ENCODE results near the gene IL18BP. TPM values are rescaled to one million over a fixed set of nuclear protein-coding genes. Genes with fewer than 3 reads are reported as not detected.

Gene IL18BP
- total RNA-seq, 1 experiment from 2014 or later, result 18.2 TPM

- TF ChIP-seq, protein P1, sequence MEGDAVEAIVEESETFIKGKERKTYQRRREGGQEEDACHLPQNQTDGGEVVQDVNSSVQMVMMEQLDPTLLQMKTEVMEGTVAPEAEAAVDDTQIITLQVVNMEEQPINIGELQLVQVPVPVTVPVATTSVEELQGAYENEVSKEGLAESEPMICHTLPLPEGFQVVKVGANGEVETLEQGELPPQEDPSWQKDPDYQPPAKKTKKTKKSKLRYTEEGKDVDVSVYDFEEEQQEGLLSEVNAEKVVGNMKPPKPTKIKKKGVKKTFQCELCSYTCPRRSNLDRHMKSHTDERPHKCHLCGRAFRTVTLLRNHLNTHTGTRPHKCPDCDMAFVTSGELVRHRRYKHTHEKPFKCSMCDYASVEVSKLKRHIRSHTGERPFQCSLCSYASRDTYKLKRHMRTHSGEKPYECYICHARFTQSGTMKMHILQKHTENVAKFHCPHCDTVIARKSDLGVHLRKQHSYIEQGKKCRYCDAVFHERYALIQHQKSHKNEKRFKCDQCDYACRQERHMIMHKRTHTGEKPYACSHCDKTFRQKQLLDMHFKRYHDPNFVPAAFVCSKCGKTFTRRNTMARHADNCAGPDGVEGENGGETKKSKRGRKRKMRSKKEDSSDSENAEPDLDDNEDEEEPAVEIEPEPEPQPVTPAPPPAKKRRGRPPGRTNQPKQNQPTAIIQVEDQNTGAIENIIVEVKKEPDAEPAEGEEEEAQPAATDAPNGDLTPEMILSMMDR (IDR thresholded peaks at IDR 0.05), result no peak
- TF ChIP-seq REST (IDR thresholded peaks at IDR 0.05; ENCODE audit: insufficient read depth in 1 of 2, low read depth in 2 of 2, low read length in 1 of 2), result no peak
- TF ChIP-seq SIN3A (IDR thresholded peaks at IDR 0.05; ENCODE audit: borderline replicate concordance, insufficient read depth, low read depth, low read length), result no peak
- TF ChIP-seq POLR2AphosphoS5 (IDR thresholded peaks at IDR 0.05; ENCODE audit: low read depth, low read length), result no peak
- TF ChIP-seq TCF7L2 (IDR thresholded peaks at IDR 0.05; ENCODE audit: low read depth, low read length), result no peak
- intact Hi-C loops (cut with micrococcal nuclease; ENCODE audit: unreplicated experiment), result no loop called here
- no peak for ATAC-seq
- H3K9me3 ChIP-seq (ENCODE audit: control insufficient read depth, insufficient read depth, low read depth, low read length), result no peaks in the 10 kb centered on the region
- in situ Hi-C loops (cut with HindIII; ENCODE audit: low pct_unique_long_range_greater_than_20kb, low sequenced_read_pairs), result no loop called here
- DNase-seq (ENCODE audit: low read depth, low spot score), result no peak
- no peak overlapping the region for H3K4me3 ChIP-seq (ENCODE audit: low read depth in 2 of 2, low read length in 2 of 2)
- H3K36me3 ChIP-seq (ENCODE audit: control insufficient read depth, insufficient read depth, low read length), result peaks cover 20% of the 10 kb centered on the region
- no peaks in the 10 kb centered on the region for H3K27me3 ChIP-seq (ENCODE audit: control insufficient read depth, insufficient read depth, low read length)
- H3K4me1 ChIP-seq (ENCODE audit: control insufficient read depth, insufficient read depth, low read length), result no peaks in the 10 kb centered on the region
- POLR2A ChIA-PET, result no interaction called here
- no peak overlapping the region for H3K27ac ChIP-seq (ENCODE audit: low read length)
- CTCF ChIA-PET, result interaction anchor here (0.8 to 2.1 kb wide), 5 partner anchors 10 to 214 kb away, joined by 3 to 10 read pairs (median 3); no protein-coding TSS in a partner anchor
- BruUV-seq (replicated peaks), result TSS peak; percentile 87
Observed at GRCh38 chr11:72014761-72015320, 16.1 kb downstream of the IL18BP start.

- POLR2A ChIA-PET, result no interaction called here
- no TSS peak for BruUV-seq (replicated peaks)
- peaks cover 20% of the 10 kb centered on the region for H3K36me3 ChIP-seq (ENCODE audit: control insufficient read depth, insufficient read depth, low read length)
- intact Hi-C loops (cut with micrococcal nuclease; ENCODE audit: unreplicated experiment), result no loop called here
- no peaks in the 10 kb centered on the region for H3K27me3 ChIP-seq (ENCODE audit: control insufficient read depth, insufficient read depth, low read length)
- no peak overlapping the region for H3K27ac ChIP-seq (ENCODE audit: low read length)
- DNase-seq (ENCODE audit: low read depth, low spot score), result no peak
- in situ Hi-C loops (cut with HindIII; ENCODE audit: low pct_unique_long_range_greater_than_20kb, low sequenced_read_pairs), result no loop called here
- H3K4me1 ChIP-seq (ENCODE audit: control insufficient read depth, insufficient read depth, low read length), result no peaks in the 10 kb centered on the region
- TF ChIP-seq REST (IDR thresholded peaks at IDR 0.05; ENCODE audit: insufficient read depth in 1 of 2, low read depth in 2 of 2, low read length in 1 of 2), result no peak
- TF ChIP-seq, protein P1 (IDR thresholded peaks at IDR 0.05), result peak; percentile 44; the same call in 1 of the 2 replicates
- ATAC-seq, result peak; percentile 48; the same call in 1 of the 2 replicates
- CTCF ChIA-PET, result interaction anchor here (0.6 to 2.1 kb wide), 7 partner anchors 10 to 1191 kb away, joined by 3 to 11 read pairs (median 3); no protein-coding TSS in a partner anchor
- no peaks in the 10 kb centered on the region for H3K9me3 ChIP-seq (ENCODE audit: control insufficient read depth, insufficient read depth, low read depth, low read length)
- H3K4me3 ChIP-seq (ENCODE audit: low read depth in 2 of 2, low read length in 2 of 2), result no peak overlapping the region
Observed at GRCh38 chr11:72015511-72016061, 16.9 kb downstream of the IL18BP start.
